DOHH2 (cell line): ENCODE results near the gene CHMP4A.

Experiments used
- H3F3A ChIP-seq: fragments of 200-600 bp; sonication (generic), shearing (Covaris generic); 2 replicates; pipeline ENCODE4 v1.6.0; 2016; ENCODE audit warnings: antibody characterized with exemption, mild to moderate bottlenecking; ENCODE audit not compliant: control insufficient read depth, insufficient read depth
- H3K27ac ChIP-seq: fragments of 200-600 bp; sonication (generic); 2 replicates; pipeline ENCODE4 v1.5.1; 2014; ENCODE audit warnings: low read depth, mild to moderate bottlenecking, low read length, moderate library complexity
- H3K27me3 ChIP-seq: fragments of 200-600 bp; sonication (generic); 2 replicates; pipeline ENCODE4 v1.6.1; 2014; ENCODE audit warnings: mild to moderate bottlenecking, low read length, mixed read lengths; ENCODE audit not compliant: control insufficient read depth
- H3K36me3 ChIP-seq: fragments of 200-600 bp; sonication (generic); 2 replicates; pipeline ENCODE4 v1.6.1; 2014; ENCODE audit warnings: mild to moderate bottlenecking, low read length, moderate library complexity, mixed read lengths; ENCODE audit not compliant: control insufficient read depth
- H3K4me1 ChIP-seq: fragments of 200-600 bp; sonication (generic); 2 replicates; pipeline ENCODE4 v1.6.1; 2014; ENCODE audit warnings: mild to moderate bottlenecking, low read length, mixed read lengths; ENCODE audit not compliant: control insufficient read depth
- H3K4me2 ChIP-seq: fragments of 200-600 bp; sonication (generic); 2 replicates; pipeline ENCODE4 v1.6.0; 2014; ENCODE audit warnings: mild to moderate bottlenecking, low read length, moderate library complexity
- H3K4me3 ChIP-seq: fragments of 200-600 bp; sonication (generic); 2 replicates; pipeline ENCODE4 v1.5.1; 2014; ENCODE audit warnings: mild to moderate bottlenecking, low read length, mixed read lengths
- H3K79me2 ChIP-seq: fragments of 200-600 bp; sonication (generic); 2 replicates; pipeline ENCODE4 v1.6.1; 2014; ENCODE audit warnings: mild to moderate bottlenecking, low read length, mixed read lengths; ENCODE audit not compliant: control insufficient read depth
- H3K9me2 ChIP-seq: fragments of 200-600 bp; sonication (generic); replicated peaks from 2 replicates; pipeline ENCODE4 v1.6.1; 2014; ENCODE audit warnings: mild to moderate bottlenecking, low read length, mixed read lengths; ENCODE audit not compliant: control insufficient read depth
- H3K9me3 ChIP-seq: fragments of 200-600 bp; sonication (generic); 2 replicates; pipeline ENCODE4 v1.6.1; 2014; ENCODE audit warnings: antibody characterized with exemption, low read length, mixed read lengths; ENCODE audit not compliant: control insufficient read depth, insufficient read depth
- H4K20me1 ChIP-seq: fragments of 200-600 bp; sonication (generic); 2 replicates; pipeline ENCODE4 v1.6.0; 2014; ENCODE audit warnings: low read depth, mild to moderate bottlenecking, antibody characterized with exemption, low read length, moderate library complexity; ENCODE audit not compliant: control insufficient read depth, insufficient read depth
- EZH2phosphoT487 ChIP-seq: fragments of 200-600 bp; sonication (generic); IDR thresholded peaks from 2 replicates; pipeline ENCODE4 v1.6.1; 2017; ENCODE audit warnings: borderline replicate concordance, mild to moderate bottlenecking, antibody characterized with exemption, low read length, moderate library complexity, mixed read lengths
- TF ChIP-seq, protein P1 (sequence below): fragments of 200-600 bp; sonication (generic); IDR thresholded peaks from one replicate; pipeline ENCODE4 v1.5.1; 2014; ENCODE audit warnings: antibody characterized with exemption, mild to moderate bottlenecking, low read depth, low read length; ENCODE audit not compliant: poor library complexity, severe bottlenecking

Gene CHMP4A

DNA sequence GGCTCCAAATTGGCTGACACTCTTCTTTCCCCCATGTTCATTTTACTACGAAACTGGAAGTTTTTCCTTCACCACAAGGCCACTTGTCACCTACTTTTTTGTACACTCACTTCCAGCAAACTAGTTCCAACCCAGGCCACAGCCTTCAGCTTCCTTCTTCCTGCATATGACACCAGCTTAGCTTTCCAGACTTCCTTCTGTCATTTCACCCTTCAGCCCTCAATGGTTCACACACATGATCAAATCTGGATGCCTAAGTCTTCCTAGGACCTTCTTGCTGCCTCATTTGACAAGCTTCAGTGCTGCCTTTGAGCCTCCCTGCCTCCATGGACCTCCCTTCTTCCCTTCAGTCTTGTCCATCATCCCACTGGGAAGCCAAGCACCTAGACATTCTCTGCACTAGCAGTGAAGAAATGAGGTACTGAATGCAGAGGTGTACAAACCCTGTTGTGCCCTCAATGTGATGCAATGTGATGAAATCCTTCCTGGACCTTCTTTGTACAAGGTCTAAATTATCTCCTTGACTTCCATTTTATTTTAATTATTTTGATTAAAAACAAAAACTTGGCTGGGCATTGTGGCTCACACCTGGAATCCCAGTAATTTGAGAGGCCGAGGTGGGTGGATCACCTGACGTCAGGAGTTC lies 45.7 kb downstream of the CHMP4A start:
- H3K4me1 ChIP-seq = peaks cover 21% of the 10 kb centered on the region
- H3K36me3 ChIP-seq = peaks cover 32% of the 10 kb centered on the region
- no peaks in the 10 kb centered on the region; the same call in 1 of the 2 replicates for H3K79me2 ChIP-seq
- no peak overlapping the region for H3K27ac ChIP-seq
- no peaks in the 10 kb centered on the region for H3K9me3 ChIP-seq
- no peak overlapping the region for H3K4me3 ChIP-seq
- peaks cover 3% of the 10 kb centered on the region; the same call in 1 of the 2 replicates for H3F3A ChIP-seq
- no peaks in the 10 kb centered on the region for H4K20me1 ChIP-seq
- no peaks in the 10 kb centered on the region for H3K9me2 ChIP-seq
- H3K27me3 ChIP-seq = no peaks in the 10 kb centered on the region
- TF ChIP-seq, protein P1, sequence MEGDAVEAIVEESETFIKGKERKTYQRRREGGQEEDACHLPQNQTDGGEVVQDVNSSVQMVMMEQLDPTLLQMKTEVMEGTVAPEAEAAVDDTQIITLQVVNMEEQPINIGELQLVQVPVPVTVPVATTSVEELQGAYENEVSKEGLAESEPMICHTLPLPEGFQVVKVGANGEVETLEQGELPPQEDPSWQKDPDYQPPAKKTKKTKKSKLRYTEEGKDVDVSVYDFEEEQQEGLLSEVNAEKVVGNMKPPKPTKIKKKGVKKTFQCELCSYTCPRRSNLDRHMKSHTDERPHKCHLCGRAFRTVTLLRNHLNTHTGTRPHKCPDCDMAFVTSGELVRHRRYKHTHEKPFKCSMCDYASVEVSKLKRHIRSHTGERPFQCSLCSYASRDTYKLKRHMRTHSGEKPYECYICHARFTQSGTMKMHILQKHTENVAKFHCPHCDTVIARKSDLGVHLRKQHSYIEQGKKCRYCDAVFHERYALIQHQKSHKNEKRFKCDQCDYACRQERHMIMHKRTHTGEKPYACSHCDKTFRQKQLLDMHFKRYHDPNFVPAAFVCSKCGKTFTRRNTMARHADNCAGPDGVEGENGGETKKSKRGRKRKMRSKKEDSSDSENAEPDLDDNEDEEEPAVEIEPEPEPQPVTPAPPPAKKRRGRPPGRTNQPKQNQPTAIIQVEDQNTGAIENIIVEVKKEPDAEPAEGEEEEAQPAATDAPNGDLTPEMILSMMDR = no peak
- no peak for TF ChIP-seq EZH2phosphoT487
- no peak overlapping the region for H3K4me2 ChIP-seq

DNA sequence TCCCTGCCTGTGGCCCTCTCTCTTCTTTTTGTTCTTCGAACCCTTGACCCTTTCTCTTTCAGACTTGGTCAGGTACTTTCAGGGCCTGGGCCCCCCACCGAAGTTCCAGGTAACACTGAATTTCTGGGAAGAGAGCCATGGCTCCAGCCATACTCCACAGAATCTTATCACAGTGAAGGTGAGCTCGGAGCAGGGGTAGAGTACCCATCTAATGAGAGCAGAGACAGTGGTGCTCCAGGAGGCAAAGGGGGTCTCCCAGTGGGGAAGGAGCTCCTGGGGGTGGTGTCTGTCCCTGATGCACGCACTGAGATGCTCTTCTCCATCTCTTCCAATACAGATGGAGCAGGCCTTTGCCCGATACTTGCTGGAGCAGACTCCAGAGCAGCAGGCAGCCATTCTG lies 47.5 kb downstream of the CHMP4A start:
- no peaks in the 10 kb centered on the region for H3K9me3 ChIP-seq
- no peaks in the 10 kb centered on the region for H3K9me2 ChIP-seq
- H3K36me3 ChIP-seq = peaks cover 37% of the 10 kb centered on the region
- no peak overlapping the region for H3K4me2 ChIP-seq
- no peaks in the 10 kb centered on the region for H3K27me3 ChIP-seq
- peaks cover 16% of the 10 kb centered on the region for H3K4me1 ChIP-seq
- H3K79me2 ChIP-seq = peaks cover 7% of the 10 kb centered on the region
- no peaks in the 10 kb centered on the region for H4K20me1 ChIP-seq
- H3K4me3 ChIP-seq = no peak overlapping the region
- TF ChIP-seq, protein P1 = no peak
- TF ChIP-seq EZH2phosphoT487 = no peak
- H3F3A ChIP-seq = peaks cover 3% of the 10 kb centered on the region; the same call in 1 of the 2 replicates
- no peak overlapping the region for H3K27ac ChIP-seq

DNA sequence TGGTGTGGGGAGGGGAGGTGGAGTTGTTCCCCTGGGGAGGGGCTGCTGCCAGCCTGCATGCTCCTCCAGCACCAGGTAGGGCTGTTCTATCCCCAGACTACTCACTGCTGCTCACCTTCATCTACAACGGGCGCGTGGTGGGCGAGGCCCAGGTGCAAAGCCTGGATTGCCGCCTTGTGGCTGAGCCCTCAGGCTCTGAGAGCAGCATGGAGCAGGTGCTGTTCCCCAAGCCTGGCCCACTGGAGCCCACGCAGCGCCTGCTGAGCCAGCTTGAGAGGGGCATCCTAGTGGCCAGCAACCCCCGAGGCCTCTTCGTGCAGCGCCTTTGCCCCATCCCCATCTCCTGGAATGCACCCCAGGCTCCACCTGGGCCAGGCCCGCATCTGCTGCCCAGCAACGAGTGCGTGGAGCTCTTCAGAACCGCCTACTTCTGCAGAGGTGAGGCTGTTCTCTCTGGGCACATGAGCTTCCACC lies 48.7 kb downstream of the CHMP4A start:
- no peak overlapping the region for H3K4me2 ChIP-seq

More for the DNA sequence above, 48.7 kb downstream of the CHMP4A start:
- TF ChIP-seq, protein P1 = no peak
- no peak for TF ChIP-seq EZH2phosphoT487
- peaks cover 45% of the 10 kb centered on the region for H3K36me3 ChIP-seq
- H4K20me1 ChIP-seq = no peaks in the 10 kb centered on the region
- peaks cover 7% of the 10 kb centered on the region for H3K79me2 ChIP-seq
- no peaks in the 10 kb centered on the region for H3K27me3 ChIP-seq
- peaks cover 17% of the 10 kb centered on the region for H3K4me1 ChIP-seq
- no peaks in the 10 kb centered on the region for H3K9me3 ChIP-seq
- H3K9me2 ChIP-seq = no peaks in the 10 kb centered on the region
- no peak overlapping the region for H3K4me3 ChIP-seq
- H3K27ac ChIP-seq = no peak overlapping the region
- H3F3A ChIP-seq = 0 out of 2 replicates have a peak, but pooled peaks cover 3% of the 10 kb centered on the region
